Measurements from ENCODE around the gene UBE2G2. TPM values are rescaled to one million over a fixed set of nuclear protein-coding genes. Genes with fewer than 3 reads are reported as not detected.

Gene UBE2G2
- polyA plus RNA-seq, 1 experiment = 93.2 TPM

GRCh38 chr21:44822484-44823178, 21.0 kb upstream of the UBE2G2 start:
- no peaks in the 10 kb centered on the region for H3K36me3 ChIP-seq (ENCODE audit: control insufficient read depth, insufficient read depth, low read length)
- POLR2A ChIA-PET = no interaction called here
- no peak overlapping the region for H3K4me3 ChIP-seq (ENCODE audit: low read depth, low read length)
- DNase-seq (ENCODE audit: low read depth) = no peak
- no peak for TF ChIP-seq CTCF (IDR thresholded peaks at IDR 0.05; ENCODE audit: insufficient read depth, low read depth, low read length)
- no peaks in the 10 kb centered on the region for H3K27me3 ChIP-seq (ENCODE audit: control insufficient read depth, insufficient read depth, low read length)
- CTCF ChIA-PET = interaction anchor here (0.7 kb wide), 2 partner anchors 59 to 62 kb away, joined by 3 read pairs; no protein-coding TSS in a partner anchor

GRCh38 chr21:44820851-44821250, 19.2 kb upstream of the UBE2G2 start:
- ChIA-PET CTCF (no interaction called here), POLR2A (no interaction called here)
- no peak for TF ChIP-seq CTCF (IDR thresholded peaks at IDR 0.05; ENCODE audit: insufficient read depth, low read depth, low read length)
- H3K4me3 ChIP-seq (ENCODE audit: low read depth, low read length) = no peak overlapping the region
- H3K36me3 ChIP-seq (ENCODE audit: control insufficient read depth, insufficient read depth, low read length) = no peaks in the 10 kb centered on the region
- H3K27me3 ChIP-seq (ENCODE audit: control insufficient read depth, insufficient read depth, low read length) = no peaks in the 10 kb centered on the region
- no peak for DNase-seq (ENCODE audit: low read depth)

GRCh38 chr21:44819283-44820243, 17.9 kb upstream of the UBE2G2 start:
- Histone ChIP-seq H3K4me3 (ENCODE audit: low read depth, low read length) (no peak overlapping the region), H3K27me3 (ENCODE audit: control insufficient read depth, insufficient read depth, low read length) (no peaks in the 10 kb centered on the region), H3K36me3 (ENCODE audit: control insufficient read depth, insufficient read depth, low read length) (no peaks in the 10 kb centered on the region)
- no peak for TF ChIP-seq CTCF (IDR thresholded peaks at IDR 0.05; ENCODE audit: insufficient read depth, low read depth, low read length)
- ChIA-PET POLR2A (no interaction called here), CTCF (no interaction called here)
- no peak for DNase-seq (ENCODE audit: low read depth)

GRCh38 chr21:44818640-44819011, 17.0 kb upstream of the UBE2G2 start:
- Histone ChIP-seq H3K4me3 (ENCODE audit: low read depth, low read length) (peak overlapping the region; percentile 61), H3K36me3 (ENCODE audit: control insufficient read depth, insufficient read depth, low read length) (0 out of 2 replicates have a peak, but pooled peaks cover 1% of the 10 kb centered on the region), H3K27me3 (ENCODE audit: control insufficient read depth, insufficient read depth, low read length) (no peaks in the 10 kb centered on the region)
- ChIA-PET POLR2A (no interaction called here), CTCF (interaction anchor here (0.6 kb wide), 1 partner anchor 25 kb away, joined by 3 read pairs; no protein-coding TSS in a partner anchor)
- no peak for TF ChIP-seq CTCF (IDR thresholded peaks at IDR 0.05; ENCODE audit: insufficient read depth, low read depth, low read length)
- DNase-seq (ENCODE audit: low read depth) = no peak

Measured in BJ (cell line).